ENCODE data around the gene LRCH1.

LRCH1 gene

DNA sequence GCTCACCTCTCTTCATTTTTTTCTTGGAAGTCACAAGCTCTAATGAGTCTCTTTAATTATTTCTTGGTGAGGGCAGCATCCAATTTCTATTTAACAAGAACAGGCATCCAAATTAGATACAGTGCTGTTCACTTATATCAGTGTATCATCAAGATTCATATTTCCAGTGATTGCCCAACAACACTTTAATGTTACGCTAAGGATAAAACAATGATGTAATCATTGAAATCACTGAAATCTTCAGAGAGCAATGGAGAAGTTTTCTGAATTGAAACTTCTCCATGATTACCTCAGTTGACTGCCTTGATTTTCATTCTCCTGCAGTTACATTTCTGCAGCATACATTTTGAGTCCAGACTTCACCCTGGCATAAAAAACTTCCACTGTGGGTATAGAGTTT is 17.1 kb upstream of the LRCH1 start:
- DNase-seq (ENCODE audit: low read depth in 2 of 2), result no peak

DNA sequence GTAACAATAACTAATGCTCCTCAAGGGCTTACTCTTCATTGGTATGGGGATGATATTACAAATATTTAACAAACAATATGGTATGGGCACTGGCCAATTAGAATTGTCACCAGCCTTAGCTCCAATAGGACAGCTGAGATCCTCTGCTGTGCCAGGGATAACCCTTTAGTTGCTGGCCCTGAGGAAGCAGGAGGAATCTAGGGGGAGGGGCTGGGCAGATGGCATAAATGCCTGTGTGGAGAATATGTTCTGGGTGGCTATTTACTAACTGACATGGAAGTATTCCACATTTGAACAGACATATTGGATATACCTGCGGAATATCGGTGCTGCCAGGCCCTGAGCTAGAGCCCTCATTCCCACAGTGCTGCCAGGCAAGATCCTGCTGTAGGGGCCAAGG is 16.6 kb upstream of the LRCH1 start:
- no peak for DNase-seq (ENCODE audit: low read depth in 2 of 2)

DNA sequence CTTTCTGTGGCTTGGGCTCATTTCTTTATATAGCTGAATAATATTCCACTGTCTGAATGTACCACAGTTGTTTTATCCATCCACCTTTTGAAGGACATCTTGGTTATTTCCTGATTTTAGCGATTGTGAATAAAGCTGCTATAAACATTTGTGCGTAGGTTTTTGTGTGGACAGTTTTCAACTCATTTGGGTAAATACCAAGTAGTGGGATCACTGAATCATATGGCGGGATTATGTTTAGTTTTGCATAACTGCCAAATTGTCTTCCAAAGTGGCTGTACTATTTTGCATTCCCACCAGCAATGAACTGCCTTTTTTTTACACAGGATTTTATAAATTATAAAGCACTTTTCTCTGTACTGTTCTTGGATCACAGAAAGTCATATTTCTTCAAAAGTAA is 13.7 kb upstream of the LRCH1 start:
- no peak for DNase-seq (ENCODE audit: low read depth in 2 of 2)

DNA sequence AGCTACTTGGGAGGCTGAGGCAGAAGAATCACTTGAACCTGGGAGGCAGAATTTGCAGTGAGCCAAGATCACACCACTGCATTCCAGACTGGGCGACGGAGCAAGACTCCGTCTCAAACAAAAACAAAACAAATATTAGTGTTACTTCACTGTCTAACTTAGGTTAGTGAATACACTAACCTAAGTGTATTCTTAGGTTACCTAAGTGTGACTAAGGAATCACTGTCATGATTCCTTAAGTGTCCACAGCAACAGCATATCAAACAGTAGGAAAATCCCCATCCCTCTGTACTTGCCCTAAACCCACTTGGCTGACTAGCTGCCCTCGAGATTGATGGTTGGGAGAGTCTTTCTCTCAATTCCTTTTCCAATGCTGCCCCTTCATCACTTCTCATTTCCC is 11.8 kb upstream of the LRCH1 start:
- no peak for DNase-seq (ENCODE audit: low read depth in 2 of 2)

DNA sequence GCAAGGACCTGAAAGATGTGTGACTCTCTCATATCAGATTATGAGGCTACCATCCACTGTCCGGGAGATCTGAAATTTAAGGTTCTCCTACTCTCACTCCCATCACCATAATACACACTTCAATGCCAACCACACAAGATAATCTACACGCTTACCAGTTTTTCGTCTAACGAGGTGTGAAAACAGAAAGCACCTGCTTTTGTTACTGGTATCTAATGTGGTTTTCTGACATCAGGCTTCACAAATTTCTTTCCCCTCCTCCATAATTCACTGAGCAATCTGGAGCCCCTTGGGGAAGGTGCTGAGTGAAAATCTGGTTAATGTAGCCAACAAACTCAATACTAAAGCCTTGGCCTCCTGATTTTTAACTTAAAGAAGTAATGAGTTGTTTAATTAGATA is 10.1 kb upstream of the LRCH1 start:
- DNase-seq (ENCODE audit: low read depth in 2 of 2), result no peak

DNA sequence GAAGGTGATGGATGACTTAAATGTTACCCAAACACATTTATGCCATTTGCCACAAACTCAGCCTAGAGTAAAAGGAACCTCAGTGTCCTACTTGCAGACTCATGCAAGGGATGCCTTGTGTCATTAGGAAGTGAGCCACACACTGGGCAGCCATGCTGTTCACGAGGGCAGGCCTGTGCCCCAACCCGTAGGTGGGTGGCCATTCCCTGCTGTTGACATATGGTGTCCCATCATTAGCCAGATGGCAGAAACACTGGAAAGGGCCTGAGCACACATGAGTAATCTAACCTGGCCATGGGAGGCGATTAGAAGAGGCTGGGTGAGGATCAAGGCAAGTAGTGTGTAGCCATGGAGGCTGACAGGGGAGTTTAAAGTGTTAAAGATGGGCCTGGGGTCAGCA is 9.7 kb upstream of the LRCH1 start:
- DNase-seq (ENCODE audit: low read depth in 2 of 2), result no peak

DNA sequence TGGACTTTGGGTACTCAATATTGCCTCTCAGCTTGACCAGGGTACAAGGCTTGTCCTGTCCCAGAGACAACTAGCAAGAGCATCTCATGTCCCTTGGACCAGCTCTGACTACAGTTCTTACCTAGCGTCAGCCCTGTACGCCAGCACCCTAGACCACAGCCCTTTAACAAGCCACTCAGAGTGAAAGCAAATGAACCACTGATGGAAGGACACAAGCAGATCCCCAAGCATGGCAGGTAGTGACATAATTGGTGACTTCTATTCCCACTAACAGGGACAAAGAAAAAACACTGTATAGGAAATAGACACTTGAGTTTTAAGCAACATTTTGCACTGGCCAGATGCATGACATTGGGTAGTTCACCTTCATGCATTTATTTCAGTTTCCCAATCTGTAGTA is 8.8 kb upstream of the LRCH1 start:
- no peak for DNase-seq (ENCODE audit: low read depth in 2 of 2)

DNA sequence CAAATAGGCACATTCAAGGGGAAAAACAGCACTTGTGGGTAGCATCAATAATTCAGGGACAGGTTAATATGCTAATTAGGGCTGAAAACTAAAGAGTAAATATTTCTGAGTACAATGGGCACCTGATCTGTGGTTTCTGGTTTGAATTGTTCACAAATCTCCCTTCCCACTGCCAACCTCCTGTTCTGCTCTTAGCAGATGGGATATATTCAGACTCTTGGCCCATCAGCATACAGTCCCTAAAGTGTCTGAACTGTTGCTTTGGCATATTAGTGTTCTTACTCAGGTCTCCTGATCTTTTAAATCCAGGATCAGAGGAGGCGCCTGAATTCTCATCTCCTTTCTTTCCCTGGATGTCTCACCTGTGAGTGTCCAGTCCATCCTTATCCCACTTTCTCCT is 8.2 kb upstream of the LRCH1 start:
- no peak for DNase-seq (ENCODE audit: low read depth in 2 of 2)

DNA sequence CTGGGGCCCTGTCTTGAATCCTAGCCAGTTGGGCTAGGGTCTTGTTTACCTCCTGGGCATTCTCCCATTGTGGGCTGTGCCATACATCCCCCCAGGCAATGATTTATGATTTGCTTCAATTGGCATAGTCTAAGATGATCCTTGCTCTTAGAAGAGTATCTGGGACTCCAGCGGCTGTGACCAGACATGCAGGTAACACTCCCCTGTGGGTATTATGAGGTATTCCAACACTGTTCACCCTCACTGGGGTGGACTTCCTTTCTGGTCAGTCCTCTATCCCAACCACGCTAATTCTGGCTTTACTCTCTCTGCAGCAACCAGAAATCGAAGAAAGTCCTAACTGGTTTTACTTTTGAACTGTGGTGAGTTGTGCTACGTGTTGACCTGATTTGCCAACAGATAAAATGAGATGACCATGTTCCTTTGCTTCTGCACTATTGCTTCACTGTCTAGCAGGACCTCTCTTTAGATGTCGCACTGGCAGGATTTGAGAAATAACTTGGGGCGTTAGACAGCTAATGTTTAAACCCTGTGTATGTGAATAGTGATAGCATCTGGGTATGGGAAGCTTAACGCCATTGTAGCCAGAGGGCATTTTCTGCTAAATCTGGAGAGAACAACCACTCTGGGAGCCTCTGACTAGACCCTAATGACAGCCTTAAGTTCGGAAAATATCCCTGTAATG is 6.7 kb upstream of the LRCH1 start:
- DNase-seq (ENCODE audit: low read depth in 2 of 2), result no peak

DNA sequence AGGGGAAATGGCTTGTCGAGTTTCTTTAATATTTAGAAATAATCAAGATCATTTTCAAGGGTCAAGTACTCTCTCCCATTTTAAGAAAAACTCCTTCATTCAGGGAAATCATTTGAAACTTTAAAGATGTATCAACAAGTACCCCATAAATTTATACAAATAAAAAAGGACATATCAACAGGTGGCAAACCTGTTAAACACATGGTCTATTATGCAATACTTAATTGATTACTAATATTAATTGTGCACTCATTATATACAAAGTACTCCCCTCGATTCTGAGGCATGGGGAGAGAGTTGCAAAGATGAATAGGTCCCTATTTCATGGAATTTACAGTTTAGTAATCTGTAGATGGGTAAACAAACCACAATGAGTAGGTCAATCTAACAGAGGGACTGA is 2.1 kb upstream of the LRCH1 start:
- no peak for DNase-seq (ENCODE audit: low read depth in 2 of 2)

DNA sequence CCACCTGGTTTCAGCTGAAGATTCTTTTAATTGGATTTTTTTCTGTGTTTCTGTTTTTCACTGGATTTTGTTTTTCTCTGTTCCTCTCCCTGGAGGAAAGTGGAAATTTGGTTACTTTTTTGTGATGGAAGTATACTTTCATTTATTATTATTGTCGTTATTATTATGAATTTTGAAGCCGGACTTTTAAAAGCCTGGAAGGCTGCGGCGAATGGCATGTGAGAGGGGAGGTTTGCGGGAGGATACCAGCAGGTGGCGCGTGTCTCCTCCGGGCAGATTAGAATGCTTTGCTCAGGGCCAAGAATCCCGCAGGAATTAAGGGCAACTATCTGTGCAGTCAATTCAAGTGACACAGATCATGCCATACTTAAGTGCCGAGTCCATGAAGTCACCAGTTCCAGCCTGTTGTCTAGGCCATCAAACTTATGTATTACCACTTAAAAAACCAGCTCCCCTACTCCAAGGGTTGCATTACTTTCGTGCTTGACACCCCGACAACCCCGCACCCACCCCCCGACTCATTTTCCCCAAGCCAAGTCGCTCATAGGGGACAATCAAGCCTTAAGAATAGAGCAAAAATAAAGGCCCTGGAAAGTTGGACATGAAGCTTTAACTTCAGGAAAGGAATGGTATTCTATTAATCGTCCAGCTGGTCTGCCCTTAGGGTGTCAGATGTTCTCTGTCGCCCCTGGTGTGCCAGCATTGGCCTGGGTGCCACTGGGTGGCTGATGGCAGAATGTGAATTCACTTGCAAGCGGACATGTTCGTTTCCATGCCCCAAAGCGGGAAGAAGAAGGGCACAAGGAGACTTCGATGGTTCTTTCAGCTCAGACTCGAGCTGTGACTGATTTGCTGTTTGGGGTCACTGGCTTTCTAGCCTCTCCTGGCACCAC is 1.3 kb upstream of the LRCH1 start:
- peak; percentile 60 to 61 for DNase-seq (ENCODE audit: low read depth in 2 of 2)

DNA sequence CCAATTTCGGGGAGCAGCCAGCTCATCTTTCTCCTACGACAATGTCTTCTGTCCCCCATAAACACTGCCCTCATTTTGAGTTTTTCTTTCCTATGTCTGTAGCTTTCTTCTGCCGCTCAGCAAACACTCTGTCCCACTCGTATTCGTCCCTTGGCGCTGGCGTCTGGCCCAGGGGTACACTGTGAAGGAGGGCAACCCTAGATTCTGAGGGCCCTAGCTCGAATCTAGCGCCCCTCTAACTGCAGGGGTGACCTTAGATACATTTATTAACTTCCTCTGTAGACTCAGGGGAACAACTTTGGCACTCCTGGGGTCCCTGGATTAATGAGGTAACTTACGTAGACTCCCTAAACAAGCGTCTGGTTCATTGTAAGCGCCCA is 677 bp upstream of the LRCH1 start:
- no peak for DNase-seq (ENCODE audit: low read depth in 2 of 2)

DNA sequence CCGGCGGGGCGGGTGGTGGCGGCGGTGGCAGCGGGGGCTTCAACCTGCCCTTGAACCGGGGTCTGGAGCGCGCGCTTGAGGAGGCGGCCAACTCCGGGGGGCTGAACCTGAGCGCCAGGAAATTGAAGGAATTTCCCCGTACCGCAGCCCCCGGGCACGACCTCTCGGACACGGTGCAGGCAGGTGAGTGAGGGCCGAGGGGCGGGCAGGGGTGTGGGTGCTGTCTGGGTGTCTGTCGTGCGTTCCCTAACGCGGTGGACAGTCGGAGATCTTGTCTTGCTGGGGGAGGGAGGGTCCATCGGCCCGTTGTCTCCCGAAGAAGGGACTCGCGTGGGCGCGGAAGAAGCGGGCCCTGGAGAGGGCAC is 533 bp downstream of the LRCH1 start:
- no peak for DNase-seq (ENCODE audit: low read depth in 2 of 2)

DNA sequence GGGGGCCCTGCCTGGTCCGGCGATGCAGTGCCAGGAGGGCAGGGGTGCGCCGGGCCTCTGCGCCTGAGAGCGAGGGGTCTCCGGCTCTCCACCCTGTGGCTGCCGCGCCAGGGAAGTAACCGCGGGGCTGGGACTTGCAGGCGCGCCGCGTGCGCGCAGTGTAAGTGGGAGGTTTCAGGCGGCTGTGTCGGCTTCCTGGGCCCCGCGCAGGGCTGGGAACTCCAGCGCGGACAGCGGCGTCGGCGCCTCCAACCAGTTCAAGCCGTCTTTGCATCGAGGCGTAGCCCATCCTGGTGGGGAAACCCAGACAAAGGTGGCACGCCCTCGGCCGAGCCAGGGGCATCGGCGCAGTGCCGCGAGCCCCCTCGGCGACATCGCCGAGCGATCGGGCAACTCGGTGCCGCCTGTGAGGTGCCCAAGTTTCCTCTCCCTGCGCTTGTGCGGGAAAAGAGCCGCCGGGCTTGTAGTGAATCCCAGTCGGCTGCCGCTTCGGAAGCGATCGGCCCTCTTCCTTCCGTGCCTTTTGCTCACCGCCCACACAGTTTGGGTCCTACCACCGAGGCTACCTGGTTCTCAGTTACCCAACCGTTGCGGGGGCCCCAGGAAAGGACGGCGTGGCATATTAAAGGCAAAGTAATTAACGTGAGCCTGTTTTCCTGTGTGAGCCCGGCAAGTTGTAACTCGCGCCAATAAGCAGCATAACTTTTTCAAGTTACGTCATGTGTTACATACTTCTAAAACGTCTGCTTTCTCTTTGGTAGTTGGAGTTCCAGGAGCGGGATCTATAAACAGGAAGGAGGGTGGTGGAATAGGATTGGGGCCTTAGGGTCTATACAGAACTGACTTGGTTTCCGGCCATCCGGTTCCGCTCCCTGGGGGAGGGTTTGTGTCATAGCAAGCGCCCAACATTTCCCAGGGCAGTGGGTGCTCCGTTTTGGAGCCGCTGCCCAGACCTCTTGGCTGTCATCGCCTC is 1.2 kb downstream of the LRCH1 start:
- DNase-seq (ENCODE audit: low read depth in 2 of 2), result peak; percentile 47 to 60

DNA sequence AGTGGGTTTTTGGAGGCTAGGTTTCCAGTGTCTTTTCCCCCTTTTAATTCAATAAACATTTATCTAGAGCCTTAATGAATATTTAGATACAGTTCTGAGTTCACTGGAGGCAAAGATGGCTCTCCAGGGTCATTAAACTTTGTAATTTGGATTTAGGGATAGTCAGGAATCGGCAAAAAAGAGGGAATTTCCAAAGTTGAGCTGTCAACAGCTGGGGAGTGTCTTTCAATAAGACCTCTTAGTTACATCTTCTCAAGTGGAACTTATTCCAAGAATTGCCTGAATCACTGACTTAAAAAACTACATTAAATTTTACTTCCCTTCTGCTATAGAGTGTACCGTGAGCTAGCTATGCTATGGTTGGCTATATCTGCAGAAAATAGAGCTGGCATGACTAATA is 2.0 kb downstream of the LRCH1 start:
- DNase-seq (ENCODE audit: low read depth in 2 of 2), result no peak

DNA sequence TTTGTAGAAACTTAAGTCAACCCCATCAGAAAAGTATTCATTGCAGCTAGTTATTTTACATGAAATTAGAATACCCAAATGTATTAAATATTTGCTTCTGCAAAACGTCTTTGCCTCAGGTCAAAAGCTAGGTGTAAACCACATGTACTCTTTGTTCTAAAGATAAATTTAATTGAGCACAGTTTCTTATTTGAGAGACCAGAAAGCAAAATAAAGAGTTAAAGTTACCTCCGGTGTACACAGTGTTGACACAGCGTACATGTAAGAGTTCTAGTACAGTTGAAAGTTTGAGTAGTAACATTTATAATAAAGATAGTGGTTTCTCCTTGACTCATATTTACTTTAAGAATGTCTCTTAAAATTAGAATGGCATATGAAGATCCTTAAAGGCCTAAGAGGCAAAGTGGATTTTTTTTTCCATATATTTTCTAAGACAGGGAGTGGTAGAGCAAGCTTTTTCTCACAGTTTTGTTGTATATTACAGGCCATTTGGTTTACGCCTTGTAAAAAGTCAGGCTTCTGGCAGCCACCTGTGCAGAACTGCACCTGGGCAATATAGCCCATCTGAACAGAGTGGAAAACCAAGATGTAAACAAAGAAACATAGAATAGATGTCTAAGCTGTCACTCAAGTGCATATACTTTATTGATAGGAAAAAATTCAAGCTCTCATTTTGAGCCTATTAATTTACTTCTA is 2.9 kb downstream of the LRCH1 start:
- no peak for DNase-seq (ENCODE audit: low read depth in 2 of 2)

DNA sequence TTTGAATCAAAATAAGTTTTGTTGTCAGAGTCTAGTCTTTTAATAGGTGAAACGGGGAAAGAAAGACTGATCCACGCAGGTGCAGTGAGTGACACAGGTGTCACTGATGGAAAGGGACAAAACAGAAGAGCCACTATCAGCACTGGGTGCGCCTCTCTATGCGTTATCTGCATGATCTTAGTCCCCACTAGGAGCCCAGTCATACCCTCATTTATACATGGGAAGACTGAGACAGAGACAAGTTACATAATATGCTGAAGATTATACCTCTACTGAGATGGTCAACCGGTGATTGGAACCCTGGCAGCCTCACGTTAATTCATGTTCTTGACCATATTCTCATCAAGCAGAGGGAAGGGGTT is 3.4 kb downstream of the LRCH1 start:
- no peak for DNase-seq (ENCODE audit: low read depth in 2 of 2)

DNA sequence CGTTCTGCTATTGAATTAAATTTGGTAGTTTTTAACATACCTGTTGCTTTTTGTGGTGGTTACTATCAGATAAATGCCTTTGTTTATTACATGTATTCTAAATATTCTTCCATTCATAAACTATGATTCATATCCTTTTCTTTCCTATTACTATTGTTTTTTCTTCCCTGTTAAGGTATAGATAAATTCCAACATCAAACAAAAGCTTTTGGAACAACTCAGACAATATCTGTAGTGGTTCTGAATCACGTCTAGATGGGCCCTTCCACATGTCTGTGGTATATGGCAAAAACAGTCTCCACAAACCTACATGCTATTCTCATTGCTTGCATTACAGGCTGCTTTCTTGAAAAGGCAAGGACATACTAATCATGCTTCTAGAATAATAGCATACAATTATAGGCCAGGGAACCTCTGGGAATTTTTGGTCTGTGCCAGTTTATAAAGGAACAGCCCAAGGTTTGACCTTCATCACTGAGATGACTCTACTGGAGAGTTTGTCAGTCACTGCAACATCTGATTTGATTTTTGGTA is 6.4 kb downstream of the LRCH1 start:
- no peak for DNase-seq (ENCODE audit: low read depth in 2 of 2)

DNA sequence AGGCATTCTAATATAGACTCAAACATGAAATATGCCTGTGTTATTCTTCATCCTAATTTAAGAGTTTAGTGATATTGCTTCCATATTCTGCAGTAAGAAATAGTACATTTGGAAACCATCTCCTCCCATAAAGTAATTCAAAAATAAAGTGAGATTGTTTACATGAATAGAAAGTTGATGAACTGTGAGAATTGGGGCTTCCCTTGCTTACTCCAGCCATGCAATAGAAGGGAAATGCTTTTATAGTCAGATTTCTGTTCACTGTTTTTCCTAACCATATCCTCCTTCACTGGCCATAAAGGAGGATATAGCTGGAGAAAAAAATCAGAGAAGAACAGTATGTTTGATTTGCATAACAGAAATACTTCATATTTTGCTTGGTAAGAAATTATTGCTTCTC is 7.8 kb downstream of the LRCH1 start:
- no peak for DNase-seq (ENCODE audit: low read depth in 2 of 2)

DNA sequence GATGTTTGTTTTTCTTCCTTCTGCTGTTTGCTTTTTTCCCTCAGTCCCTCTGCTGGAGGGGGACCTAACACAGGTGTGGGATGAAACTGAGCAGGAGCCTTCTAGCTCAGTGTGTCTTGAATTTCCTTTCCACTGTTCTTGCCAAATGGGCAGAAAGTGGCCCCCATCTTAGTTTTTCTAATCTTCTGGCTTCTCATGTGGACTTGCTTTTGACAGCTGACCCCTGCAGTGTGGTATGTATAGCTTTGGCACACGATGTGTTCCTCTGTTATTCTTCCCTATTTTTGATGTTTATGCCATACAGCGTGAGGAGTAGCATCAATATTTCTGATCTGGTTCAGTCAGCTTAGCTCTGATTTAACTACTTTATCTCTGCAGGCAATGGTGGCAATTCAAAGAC is 8.3 kb downstream of the LRCH1 start:
- no peak for DNase-seq (ENCODE audit: low read depth in 2 of 2)

DNA sequence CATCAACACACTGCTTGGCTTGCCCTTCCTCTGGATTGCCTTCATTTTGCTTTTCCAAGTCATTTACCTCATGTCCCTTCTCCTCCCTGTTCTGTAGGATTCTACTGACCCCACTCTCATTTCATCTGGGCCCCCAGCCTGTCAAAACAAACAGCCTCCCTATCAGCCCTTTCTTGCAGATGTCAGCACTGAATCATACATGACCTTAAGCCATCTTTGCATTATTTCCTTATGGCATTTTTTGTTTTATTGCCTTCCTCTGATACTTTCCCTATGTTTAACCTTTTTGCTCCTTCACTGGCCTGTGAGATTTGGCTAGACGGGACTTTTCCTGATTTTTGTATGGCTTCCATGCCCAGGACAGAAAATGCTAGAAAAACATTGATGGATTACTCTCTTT is 8.7 kb downstream of the LRCH1 start:
- no peak for DNase-seq (ENCODE audit: low read depth in 2 of 2)

DNA sequence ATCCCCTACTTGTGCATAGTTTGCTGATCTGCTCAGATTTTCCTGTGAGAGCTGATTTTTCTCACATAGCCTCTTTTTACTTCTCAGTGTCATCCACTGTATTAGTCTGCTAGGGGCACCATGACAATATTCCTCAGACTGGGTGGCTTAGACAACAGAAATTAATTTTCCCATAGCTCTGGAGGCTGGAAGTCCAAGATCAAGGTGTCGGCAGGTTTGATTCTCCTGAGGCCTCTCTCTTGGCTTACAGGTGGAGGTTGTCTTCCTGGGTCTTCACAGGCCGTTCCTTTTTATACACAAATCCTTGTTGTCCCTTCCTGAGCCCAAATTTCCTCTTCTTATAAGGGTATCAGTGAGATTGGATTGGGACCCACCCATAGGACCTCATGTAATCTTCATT is 9.2 kb downstream of the LRCH1 start:
- no peak for DNase-seq (ENCODE audit: low read depth in 2 of 2)

Data from stimulated activated CD4-positive, alpha-beta T cell treated with anti-CD3 and anti-CD28 coated beads, Interleukin-4, amount 100 ng/mL, for 48 hours (primary cell).